Karpas-422 (cell line): ENCODE measurements around the gene LACTBL1. TPM values are rescaled to one million over a fixed set of nuclear protein-coding genes. Genes with fewer than 3 reads are reported as not detected.

Experiments used
- DNase-seq: peaks from one replicate; pipeline ENCODE4 v3.0.0-alpha.2; 2015
- H2AFZ ChIP-seq: fragments of 200-600 bp; sonication (generic); 2 replicates; pipeline ENCODE4 v1.6.1; 2014; ENCODE audit warnings: antibody characterized with exemption, low read length, mixed read lengths
- H3K27ac ChIP-seq: fragments of 200-600 bp; sonication (generic); 2 replicates; pipeline ENCODE4 v1.5.1; 2014; ENCODE audit warnings: mild to moderate bottlenecking, low read length, moderate library complexity
- H3K27me3 ChIP-seq: fragments of 200-600 bp; sonication (generic); 2 replicates; pipeline ENCODE4 v1.6.1; 2014; ENCODE audit warnings: low read length, mixed read lengths
- H3K36me3 ChIP-seq: fragments of 200-600 bp; sonication (generic); 2 replicates; pipeline ENCODE4 v1.6.1; 2014; ENCODE audit warnings: low read length, mixed read lengths; ENCODE audit not compliant: insufficient read depth
- H3K4me1 ChIP-seq: fragments of 200-600 bp; sonication (generic); 2 replicates; pipeline ENCODE4 v1.6.1; 2014; ENCODE audit warnings: mild to moderate bottlenecking, low read length, mixed read lengths
- H3K4me2 ChIP-seq: fragments of 200-600 bp; sonication (generic); 2 replicates; pipeline ENCODE4 v1.6.1; 2014; ENCODE audit warnings: low read length, low read depth, mild to moderate bottlenecking; ENCODE audit not compliant: poor library complexity, severe bottlenecking
- H3K4me3 ChIP-seq: fragments of 200-600 bp; sonication (generic); 2 replicates; pipeline ENCODE4 v1.5.1; 2014; ENCODE audit warnings: mild to moderate bottlenecking, antibody characterized with exemption, low read length, mixed read lengths
- H3K79me2 ChIP-seq: fragments of 200-600 bp; sonication (generic); 2 replicates; pipeline ENCODE4 v1.6.1; 2014; ENCODE audit warnings: mild to moderate bottlenecking, low read length, mixed read lengths
- H3K9ac ChIP-seq: fragments of 200-600 bp; sonication (generic); 2 replicates; pipeline ENCODE4 v1.6.0; 2014; ENCODE audit warnings: low read length
- H3K9me2 ChIP-seq: fragments of 200-600 bp; sonication (generic), shearing (Covaris generic); replicated peaks from 2 replicates; pipeline ENCODE4 v1.6.0; 2014; ENCODE audit warnings: mild to moderate bottlenecking, low read length, moderate library complexity; ENCODE audit not compliant: insufficient read depth
- H3K9me3 ChIP-seq: fragments of 300-700, 200-600 bp; sonication (generic); 2 replicates; pipeline ENCODE4 v1.6.1; 2014; ENCODE audit warnings: low read length, mixed read lengths
- H4K20me1 ChIP-seq: fragments of 200-600 bp; sonication (generic); 2 replicates; pipeline ENCODE4 v1.6.1; 2014; ENCODE audit warnings: mild to moderate bottlenecking, antibody characterized with exemption, low read length, low read depth; ENCODE audit not compliant: insufficient read depth
- total RNA-seq: library from RNA; depleted of rRNA; stranded (reverse); fragments of >200 nt; shearing (Covaris generic); gene quantifications from 2 replicates; pipeline ENCODE4 v1.2.3, GENCODE V29; 2014; ENCODE audit warnings: low replicate concordance

The LACTBL1 gene
- total RNA-seq, 1 experiment from 2014 or later = not detected

GRCh38 chr1:22916471-22916820, 56.2 kb downstream of the LACTBL1 start:
- Histone ChIP-seq H2AFZ (no peak overlapping the region), H3K9ac (no peak overlapping the region), H3K79me2 (no peaks in the 10 kb centered on the region), H4K20me1 (no peaks in the 10 kb centered on the region), H3K9me3 (no peaks in the 10 kb centered on the region), H3K4me3 (no peak overlapping the region), H3K4me1 (peaks cover 18% of the 10 kb centered on the region), H3K4me2 (no peak overlapping the region), H3K27ac (no peak overlapping the region), H3K9me2 (no peaks in the 10 kb centered on the region), H3K27me3 (no peaks in the 10 kb centered on the region), H3K36me3 (no peaks in the 10 kb centered on the region)
- no peak for DNase-seq

- no peak overlapping the region for H3K4me2 ChIP-seq
- no peak overlapping the region for H3K4me3 ChIP-seq
- H3K9ac ChIP-seq = no peak overlapping the region
- no peaks in the 10 kb centered on the region for H4K20me1 ChIP-seq
- H3K27ac ChIP-seq = no peak overlapping the region
- no peaks in the 10 kb centered on the region for H3K9me3 ChIP-seq
- no peaks in the 10 kb centered on the region for H3K9me2 ChIP-seq
- H3K79me2 ChIP-seq = no peaks in the 10 kb centered on the region
- no peak overlapping the region for H2AFZ ChIP-seq
- no peaks in the 10 kb centered on the region for H3K27me3 ChIP-seq
- DNase-seq = no peak
- no peaks in the 10 kb centered on the region for H3K36me3 ChIP-seq
- H3K4me1 ChIP-seq = peaks cover 18% of the 10 kb centered on the region
Observed at GRCh38 chr1:22915816-22916470, 56.7 kb downstream of the LACTBL1 start.

- H3K4me2 ChIP-seq = no peak overlapping the region
Observed at GRCh38 chr1:22915231-22915630, 57.4 kb downstream of the LACTBL1 start.

GRCh38 chr1:22914633-22915217, 57.9 kb downstream of the LACTBL1 start:
- Histone ChIP-seq H4K20me1 (no peaks in the 10 kb centered on the region), H3K4me1 (peaks cover 18% of the 10 kb centered on the region), H3K4me3 (no peak overlapping the region), H3K27ac (no peak overlapping the region), H3K9me3 (no peaks in the 10 kb centered on the region), H2AFZ (no peak overlapping the region), H3K9me2 (no peaks in the 10 kb centered on the region), H3K36me3 (no peaks in the 10 kb centered on the region), H3K4me2 (no peak overlapping the region), H3K27me3 (no peaks in the 10 kb centered on the region), H3K79me2 (no peaks in the 10 kb centered on the region), H3K9ac (no peak overlapping the region)
- DNase-seq = no peak

More at GRCh38 chr1:22915231-22915630, 57.4 kb downstream of the LACTBL1 start:
- Histone ChIP-seq H2AFZ (no peak overlapping the region), H3K36me3 (no peaks in the 10 kb centered on the region), H3K4me3 (no peak overlapping the region), H3K4me1 (peaks cover 18% of the 10 kb centered on the region), H3K9me2 (no peaks in the 10 kb centered on the region), H3K9me3 (no peaks in the 10 kb centered on the region), H4K20me1 (no peaks in the 10 kb centered on the region), H3K79me2 (no peaks in the 10 kb centered on the region), H3K9ac (no peak overlapping the region), H3K27me3 (no peaks in the 10 kb centered on the region), H3K27ac (no peak overlapping the region)
- no peak for DNase-seq

GRCh38 chr1:22914156-22914555, 58.5 kb downstream of the LACTBL1 start:
- no peaks in the 10 kb centered on the region for H3K9me3 ChIP-seq
- no peaks in the 10 kb centered on the region for H3K9me2 ChIP-seq
- H3K4me3 ChIP-seq = no peak overlapping the region
- no peak overlapping the region for H3K27ac ChIP-seq
- no peak overlapping the region for H3K9ac ChIP-seq
- no peak for DNase-seq
- no peaks in the 10 kb centered on the region for H4K20me1 ChIP-seq
- H3K4me1 ChIP-seq = peaks cover 18% of the 10 kb centered on the region
- no peaks in the 10 kb centered on the region for H3K36me3 ChIP-seq
- H3K4me2 ChIP-seq = no peak overlapping the region
- H3K79me2 ChIP-seq = no peaks in the 10 kb centered on the region
- H2AFZ ChIP-seq = no peak overlapping the region
- no peaks in the 10 kb centered on the region for H3K27me3 ChIP-seq

- H3K9me2 ChIP-seq = no peaks in the 10 kb centered on the region
- DNase-seq = no peak
- H3K4me1 ChIP-seq = peaks cover 18% of the 10 kb centered on the region
- no peak overlapping the region for H2AFZ ChIP-seq
- H3K4me2 ChIP-seq = no peak overlapping the region
- no peak overlapping the region for H3K27ac ChIP-seq
- H3K9me3 ChIP-seq = no peaks in the 10 kb centered on the region
- no peaks in the 10 kb centered on the region for H3K36me3 ChIP-seq
- H3K9ac ChIP-seq = no peak overlapping the region
- H4K20me1 ChIP-seq = no peaks in the 10 kb centered on the region
- H3K79me2 ChIP-seq = no peaks in the 10 kb centered on the region
- H3K4me3 ChIP-seq = no peak overlapping the region
- no peaks in the 10 kb centered on the region for H3K27me3 ChIP-seq
Observed at GRCh38 chr1:22913421-22914141, 59.1 kb downstream of the LACTBL1 start.

GRCh38 chr1:22912311-22912710, 60.4 kb downstream of the LACTBL1 start:
- Histone ChIP-seq H3K4me1 (peaks cover 20% of the 10 kb centered on the region), H3K4me2 (no peak overlapping the region), H4K20me1 (no peaks in the 10 kb centered on the region), H3K27ac (no peak overlapping the region), H3K4me3 (no peak overlapping the region), H3K79me2 (no peaks in the 10 kb centered on the region), H3K27me3 (no peaks in the 10 kb centered on the region), H3K9ac (no peak overlapping the region), H3K9me3 (no peaks in the 10 kb centered on the region), H3K36me3 (no peaks in the 10 kb centered on the region), H3K9me2 (no peaks in the 10 kb centered on the region), H2AFZ (no peak overlapping the region)
- no peak for DNase-seq

GRCh38 chr1:22910986-22911651, 61.5 kb downstream of the LACTBL1 start:
- DNase-seq = no peak
- no peak overlapping the region for H3K27ac ChIP-seq
- H3K4me3 ChIP-seq = no peak overlapping the region
- H3K4me2 ChIP-seq = no peak overlapping the region
- no peaks in the 10 kb centered on the region for H3K79me2 ChIP-seq
- peaks cover under 1% of the 10 kb centered on the region; the same call in 1 of the 2 replicates for H4K20me1 ChIP-seq
- no peaks in the 10 kb centered on the region for H3K27me3 ChIP-seq
- H3K36me3 ChIP-seq = no peaks in the 10 kb centered on the region
- no peaks in the 10 kb centered on the region for H3K9me3 ChIP-seq
- no peak overlapping the region for H3K9ac ChIP-seq
- H3K4me1 ChIP-seq = peaks cover 10% of the 10 kb centered on the region
- H2AFZ ChIP-seq = no peak overlapping the region
- H3K9me2 ChIP-seq = no peaks in the 10 kb centered on the region
